Liver (tissue), 9 donors: ENCODE measurements around the gene C11orf24. TPM values are rescaled to one million over a fixed set of nuclear protein-coding genes. Genes with fewer than 3 reads are reported as not detected.

Experiments
- DNase-seq: peaks from one replicate; pipeline ENCODE4 v3.0.0-alpha.2; 2017; ENCODE audit warnings: low spot score
- H3K27ac ChIP-seq, 2 donors: one replicate each; pipeline ENCODE4 v1.7.0; 2013; ENCODE audit warnings: inconsistent platforms in 2 of 2, low read length in 2 of 2, control low read depth in 1 of 2, low read depth in 1 of 2, mild to moderate bottlenecking in 1 of 2
- H3K27me3 ChIP-seq, 4 donors: one replicate each; pipeline versions ENCODE4 v1.6.1 to v1.7.0; 2013; ENCODE audit warnings: low read length in 3 of 4, inconsistent platforms in 1 of 4, mild to moderate bottlenecking in 1 of 4, moderate library complexity in 1 of 4; ENCODE audit not compliant: control insufficient read depth in 4 of 4, insufficient read depth in 4 of 4
- H3K36me3 ChIP-seq, 4 donors: one replicate each; pipeline versions ENCODE4 v1.6.1 to v1.7.0; 2013; ENCODE audit warnings: low read length in 3 of 4, mild to moderate bottlenecking in 3 of 4, low read depth in 1 of 4, moderate library complexity in 1 of 4; ENCODE audit not compliant: control insufficient read depth in 4 of 4, insufficient read depth in 3 of 4
- H3K4me1 ChIP-seq, 4 donors: one replicate each; pipeline versions ENCODE4 v1.6.1 to v1.7.0; 2013; ENCODE audit warnings: low read length in 3 of 4, mild to moderate bottlenecking in 3 of 4, moderate library complexity in 1 of 4; ENCODE audit not compliant: control insufficient read depth in 4 of 4, insufficient read depth in 4 of 4
- H3K4me3 ChIP-seq, 3 donors: one replicate each; pipeline versions ENCODE4 v1.6.1 to v1.7.0; 2013; ENCODE audit warnings: low read length in 3 of 3, control low read depth in 1 of 3, low read depth in 1 of 3, mild to moderate bottlenecking in 1 of 3
- H3K9ac ChIP-seq, 2 donors: one replicate each; pipeline ENCODE4 v1.7.0; 2013; ENCODE audit warnings: low read length in 2 of 2, mild to moderate bottlenecking in 2 of 2, moderate library complexity in 2 of 2, control low read depth in 1 of 2, low read depth in 1 of 2
- H3K9me3 ChIP-seq, 4 donors: one replicate each; pipeline versions ENCODE4 v1.6.1 to v1.7.0; 2013; ENCODE audit warnings: low read length in 3 of 4; ENCODE audit not compliant: control insufficient read depth in 4 of 4
- ATF3 ChIP-seq: IDR thresholded peaks from 2 replicates; pipeline ENCODE4 v1.6.1; 2016; ENCODE audit warnings: antibody characterized with exemption
- CTCF ChIP-seq: fragments of 150-350 bp; IDR thresholded peaks from 2 replicates; pipeline ENCODE4 v1.5.1; 2017; ENCODE audit warnings: improper control_type of control experiment, low read depth, low read length; ENCODE audit not compliant: missing input control
- EGR1 ChIP-seq, 2 donors: IDR thresholded peaks; 2 replicates each; pipeline ENCODE4 v1.6.1; 2016 to 2018; ENCODE audit warnings: antibody characterized with exemption in 2 of 2, low read depth in 2 of 2
- FOXA1 ChIP-seq: IDR thresholded peaks from 2 replicates; pipeline ENCODE4 v1.6.1; 2016; ENCODE audit warnings: antibody characterized with exemption
- FOXA2 ChIP-seq: IDR thresholded peaks from 2 replicates; pipeline ENCODE4 v1.6.1; 2016; ENCODE audit warnings: antibody characterized with exemption
- GABPA ChIP-seq, 2 donors: IDR thresholded peaks in 1 of 2; conservative IDR thresholded peaks in 1 of 2; 2 replicates each; pipeline ENCODE4 v1.6.1; 2016; ENCODE audit warnings: antibody characterized with exemption in 2 of 2, mild to moderate bottlenecking in 1 of 2, moderate library complexity in 1 of 2
- HNF4A ChIP-seq, 2 donors: conservative IDR thresholded peaks; 2 replicates each; pipeline ENCODE4 v1.6.1; 2016; ENCODE audit warnings: antibody characterized with exemption in 2 of 2, mild to moderate bottlenecking in 2 of 2
- HNF4G ChIP-seq: IDR thresholded peaks from 2 replicates; pipeline ENCODE4 v1.6.1; 2016; ENCODE audit warnings: antibody characterized with exemption
- JUND ChIP-seq, 2 donors: IDR thresholded peaks; 2 replicates each; pipeline ENCODE4 v1.6.1; 2016; ENCODE audit warnings: antibody characterized with exemption in 2 of 2
- MAX ChIP-seq: IDR thresholded peaks from 2 replicates; pipeline ENCODE4 v1.6.1; 2016; ENCODE audit warnings: antibody characterized with exemption
- NR2F2 ChIP-seq: IDR thresholded peaks from 2 replicates; pipeline ENCODE4 v1.6.1; 2016; ENCODE audit warnings: antibody characterized with exemption
- RAD21 ChIP-seq, 2 donors: IDR thresholded peaks; 2 replicates each; pipeline ENCODE4 v1.6.1; 2016; ENCODE audit warnings: antibody characterized with exemption in 2 of 2, mild to moderate bottlenecking in 2 of 2
- REST ChIP-seq: IDR thresholded peaks from 2 replicates; pipeline ENCODE4 v1.6.1; 2016; ENCODE audit warnings: antibody characterized with exemption, mild to moderate bottlenecking
- RXRA ChIP-seq, 2 donors: IDR thresholded peaks; 2 replicates each; pipeline ENCODE4 v1.6.1; 2017 to 2018; ENCODE audit warnings: antibody characterized with exemption in 2 of 2, mild to moderate bottlenecking in 1 of 2
- SP1 ChIP-seq: IDR thresholded peaks from 2 replicates; pipeline ENCODE4 v1.6.1; 2018; ENCODE audit warnings: antibody characterized with exemption, mild to moderate bottlenecking
- TAF1 ChIP-seq: conservative IDR thresholded peaks from 2 replicates; pipeline ENCODE4 v1.6.1; 2016; ENCODE audit warnings: antibody characterized with exemption, mild to moderate bottlenecking
- YY1 ChIP-seq: IDR thresholded peaks from 2 replicates; pipeline ENCODE4 v1.6.1; 2016; ENCODE audit warnings: antibody characterized with exemption, mild to moderate bottlenecking
- ZBTB33 ChIP-seq: IDR thresholded peaks from 2 replicates; pipeline ENCODE4 v1.6.1; 2016; ENCODE audit warnings: antibody characterized with exemption
- WGBS: extraction: QIAGEN DNeasy Blood & Tissue Kit; methylation state at CpG from one replicate; pipeline ENCODE4 v1.1.7; 2013; 5-methylcytosine and 5-hydroxymethylcytosine counted together
- polyA plus RNA-seq, 2 donors: library from polyadenylated mRNA; stranded (reverse) in 1 of 2; unstranded in 1 of 2; fragments of 200-250 nt in 1 of 2; fragments of >200 nt in 1 of 2; fragmentation: Nextera tagmentation in 1 of 2; extraction: Ambion mirVana in 1 of 2; gene quantifications; one replicate each; pipeline versions ENCODE4 v1.2.1 to v1.2.3, GENCODE V29; 2013 to 2015
- total RNA-seq, 2 donors: library from RNA; depleted of rRNA; stranded (reverse); fragments of >200 nt; gene quantifications; one replicate each; pipeline ENCODE4 v1.2.3, GENCODE V29; 2014
- donor health status: healthy.
- donor health status: healthy.
- donor health status: healthy.
- donor health status: healthy.
- donor health status: healthy.

The C11orf24 gene
- total and polyA plus RNA-seq, 4 donors, result 7.8 to 50.3 (median 32.0) TPM

- TF ChIP-seq HNF4G, result no peak
- no peak for TF ChIP-seq JUND (IDR thresholded peaks at IDR 0.05)
- TF ChIP-seq RAD21 (IDR thresholded peaks at IDR 0.05), result no peak
- TF ChIP-seq NR2F2, result no peak
- no peak for TF ChIP-seq ZBTB33
- peak overlapping the region in 1 of 2 donors; percentile 3 for H3K27ac ChIP-seq
- no peaks in the 10 kb centered on the region for H3K9me3 ChIP-seq
- H3K4me3 ChIP-seq, result no peak overlapping the region
- H3K9ac ChIP-seq, result no peak overlapping the region
- no peaks in the 10 kb centered on the region for H3K36me3 ChIP-seq
- DNase-seq, result no peak
- 61% methylated on average over 15 of the region's 15 CpGs for WGBS
- H3K4me1 ChIP-seq, result peaks cover 20 to 60% (median 53%) of the 10 kb centered on the region in 4 donors
- H3K27me3 ChIP-seq, result no peaks in the 10 kb centered on the region
Measured at GRCh38 chr11:68317147-68317785, 45.5 kb upstream of the C11orf24 start.

DNA sequence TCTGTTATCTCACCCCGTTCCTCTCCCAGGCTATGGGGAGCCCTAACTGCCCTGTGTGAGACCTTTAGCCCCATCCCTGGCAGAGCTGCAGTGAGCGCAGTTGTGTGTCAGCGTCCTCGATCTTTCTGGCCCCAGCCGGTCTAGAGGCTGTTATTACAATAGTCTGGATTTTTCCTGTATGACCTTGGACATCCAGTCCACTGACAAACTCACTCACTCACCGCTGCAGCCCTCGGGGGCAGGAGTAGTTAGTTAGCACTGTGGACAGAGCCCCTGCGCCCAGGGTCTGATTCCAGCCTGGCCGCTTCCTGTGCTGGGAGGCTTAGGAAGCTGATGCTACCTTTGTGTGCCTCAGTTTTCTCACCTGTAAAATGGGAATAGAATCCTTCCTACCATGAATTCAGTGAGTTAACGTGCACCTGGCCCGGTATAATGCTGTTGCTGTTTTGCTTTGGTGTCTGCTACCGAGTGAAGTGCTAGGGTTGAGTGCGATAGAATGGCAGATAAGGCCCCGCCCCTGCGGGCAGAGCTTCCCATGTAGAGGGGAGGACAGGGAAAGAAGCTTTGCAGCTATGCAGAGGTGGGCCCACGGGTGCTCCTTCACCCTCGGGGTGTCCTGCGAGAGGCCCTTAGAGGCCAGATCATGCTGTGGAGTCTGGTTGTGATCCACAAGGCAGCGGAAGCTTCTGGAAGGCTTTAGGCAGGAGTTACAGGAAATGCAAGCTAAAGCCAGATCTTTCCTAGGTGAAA is 43.6 kb upstream of the C11orf24 start:
- Histone ChIP-seq H3K4me1 (peaks cover 15 to 40% (median 35%) of the 10 kb centered on the region in 4 donors), H3K36me3 (no peaks in the 10 kb centered on the region), H3K4me3 (peak overlapping the region; percentile 45 to 87 (median 87)), H3K9ac (peak overlapping the region; percentile 80 to 92), H3K27ac (peak overlapping the region; percentile 92 to 95), H3K9me3 (no peaks in the 10 kb centered on the region), H3K27me3 (no peaks in the 10 kb centered on the region)
- TF ChIP-seq HNF4A (conservative IDR thresholded peaks at IDR 0.05) (peak; percentile 81 to 92), SP1 (peak; percentile 77), CTCF (no peak), TAF1 (peak; percentile 80), RXRA (IDR thresholded peaks at IDR 0.05) (peak; percentile 89 to 93), MAX (peak; percentile 77), YY1 (peak; percentile 93), NR2F2 (peak; percentile 78), JUND (IDR thresholded peaks at IDR 0.05) (peak in 1 of 2 donors; percentile 62), RAD21 (IDR thresholded peaks at IDR 0.05) (peak; percentile 50 to 61), GABPA (IDR thresholded peaks at IDR 0.05 in 1 of 2, conservative IDR thresholded peaks at IDR 0.05 in 1 of 2) (peak in 1 of 2 donors; percentile 40), FOXA2 (peak; percentile 41), FOXA1 (no peak), ATF3 (no peak), ZBTB33 (peak; percentile 61), REST (peak; percentile 92), EGR1 (IDR thresholded peaks at IDR 0.05; ENCODE audit: low read depth in 2 of 2) (peak in 1 of 2 donors; percentile 60), HNF4G (peak; percentile 39)
- 34% methylated on average over 19 of the region's 19 CpGs for WGBS
- DNase-seq, result peak; percentile 67
